ENCODE measurements around the gene SMS.
"Not testable (repeated sequence)": the region's sequence is repeated elsewhere in the genome, so short reads cannot be mapped to it uniquely, and the experiment has no call there.

SMS gene

GRCh38 chrX:21949689-21950088, 9.2 kb downstream of the SMS start:
- H3K27me3 ChIP-seq (ENCODE audit: low read length), result no peaks in the 10 kb centered on the region
- H3K9ac ChIP-seq (ENCODE audit: low read length), result no peak overlapping the region
- H3K36me3 ChIP-seq (ENCODE audit: low read length), result no peaks in the 10 kb centered on the region
- H3K79me2 ChIP-seq (ENCODE audit: insufficient read depth, low read length), result peaks cover 88% of the 10 kb centered on the region
- H2AFZ ChIP-seq (ENCODE audit: low read depth, low read length, severe bottlenecking), result no peak overlapping the region
- H3K4me2 ChIP-seq (ENCODE audit: low read depth, low read length, poor library complexity, severe bottlenecking), result no peak overlapping the region
- H3K4me3 ChIP-seq (ENCODE audit: insufficient read depth, low read length, poor library complexity, severe bottlenecking), result no peak overlapping the region
- TF ChIP-seq EZH2phosphoT487 (conservative IDR thresholded peaks at IDR 0.05; ENCODE audit: low read length) (no peak), CTCF (IDR thresholded peaks at IDR 0.05; ENCODE audit: insufficient read depth, low read length, poor library complexity, severe bottlenecking) (no peak)
- no peaks in the 10 kb centered on the region for H3F3A ChIP-seq (ENCODE audit: insufficient read depth)
- no peak overlapping the region for H3K27ac ChIP-seq (ENCODE audit: low read depth, low read length)
- H4K20me1 ChIP-seq (ENCODE audit: low read depth, low read length), result no peaks in the 10 kb centered on the region
- H3K9me2 ChIP-seq (replicated peaks; ENCODE audit: insufficient read depth, low read length), result no peaks in the 10 kb centered on the region
- no peaks in the 10 kb centered on the region for H3K9me3 ChIP-seq (ENCODE audit: insufficient read depth, low read length)

GRCh38 chrX:21950557-21950956, 10.0 kb downstream of the SMS start:
- H3K79me2 ChIP-seq (ENCODE audit: insufficient read depth, low read length), result peaks cover 89% of the 10 kb centered on the region
- not testable (repeated sequence) for H3F3A ChIP-seq (ENCODE audit: insufficient read depth); H3K4me2 ChIP-seq (ENCODE audit: low read depth, low read length, poor library complexity, severe bottlenecking); H4K20me1 ChIP-seq (ENCODE audit: low read depth, low read length); H3K27ac ChIP-seq (ENCODE audit: low read depth, low read length); H3K9ac ChIP-seq (ENCODE audit: low read length); H2AFZ ChIP-seq (ENCODE audit: low read depth, low read length, severe bottlenecking); H3K9me3 ChIP-seq (ENCODE audit: insufficient read depth, low read length); H3K36me3 ChIP-seq (ENCODE audit: low read length); H3K9me2 ChIP-seq (replicated peaks; ENCODE audit: insufficient read depth, low read length); H3K27me3 ChIP-seq (ENCODE audit: low read length); H3K4me3 ChIP-seq (ENCODE audit: insufficient read depth, low read length, poor library complexity, severe bottlenecking)

- no peaks in the 10 kb centered on the region for H3K9me2 ChIP-seq (replicated peaks; ENCODE audit: insufficient read depth, low read length)
- no peak overlapping the region for H3K4me3 ChIP-seq (ENCODE audit: insufficient read depth, low read length, poor library complexity, severe bottlenecking)
- no peak overlapping the region for H3K9ac ChIP-seq (ENCODE audit: low read length)
- no peaks in the 10 kb centered on the region for H3K9me3 ChIP-seq (ENCODE audit: insufficient read depth, low read length)
- H3F3A ChIP-seq (ENCODE audit: insufficient read depth), result no peaks in the 10 kb centered on the region
- no peaks in the 10 kb centered on the region for H4K20me1 ChIP-seq (ENCODE audit: low read depth, low read length)
- H3K4me2 ChIP-seq (ENCODE audit: low read depth, low read length, poor library complexity, severe bottlenecking), result no peak overlapping the region
- peaks cover 87% of the 10 kb centered on the region for H3K79me2 ChIP-seq (ENCODE audit: insufficient read depth, low read length)
- no peak for TF ChIP-seq EZH2phosphoT487 (conservative IDR thresholded peaks at IDR 0.05; ENCODE audit: low read length)
- TF ChIP-seq CTCF (IDR thresholded peaks at IDR 0.05; ENCODE audit: insufficient read depth, low read length, poor library complexity, severe bottlenecking), result no peak
- no peak overlapping the region for H3K27ac ChIP-seq (ENCODE audit: low read depth, low read length)
- H3K36me3 ChIP-seq (ENCODE audit: low read length), result no peaks in the 10 kb centered on the region
- no peaks in the 10 kb centered on the region for H3K27me3 ChIP-seq (ENCODE audit: low read length)
- no peak overlapping the region for H2AFZ ChIP-seq (ENCODE audit: low read depth, low read length, severe bottlenecking)
These were observed 12.1 kb downstream of the SMS start for GRCh38 chrX:21952624-21953023.

- not testable (repeated sequence) for H3K27ac ChIP-seq (ENCODE audit: low read depth, low read length); H3K4me3 ChIP-seq (ENCODE audit: insufficient read depth, low read length, poor library complexity, severe bottlenecking); H3K27me3 ChIP-seq (ENCODE audit: low read length); H2AFZ ChIP-seq (ENCODE audit: low read depth, low read length, severe bottlenecking); H3K36me3 ChIP-seq (ENCODE audit: low read length); H3K9ac ChIP-seq (ENCODE audit: low read length); H3K9me2 ChIP-seq (replicated peaks; ENCODE audit: insufficient read depth, low read length); H3F3A ChIP-seq (ENCODE audit: insufficient read depth); H4K20me1 ChIP-seq (ENCODE audit: low read depth, low read length); H3K4me2 ChIP-seq (ENCODE audit: low read depth, low read length, poor library complexity, severe bottlenecking); H3K9me3 ChIP-seq (ENCODE audit: insufficient read depth, low read length)
- peaks cover 88% of the 10 kb centered on the region for H3K79me2 ChIP-seq (ENCODE audit: insufficient read depth, low read length)
These were observed 12.8 kb downstream of the SMS start for GRCh38 chrX:21953195-21953830.
